NCI-H2107 (cell line): ENCODE results near the gene CENATAC.
A peak's percentile ranks its signal among the peaks of the same experiment; 100 is the strongest.
"Not testable (repeated sequence)": the region's sequence is repeated elsewhere in the genome, so short reads cannot be mapped to it uniquely, and the experiment has no call there.

Experiments used
- DNase-seq: peaks from one replicate; lab custom pipeline; 2025; lab: John Stamatoyannopoulos, UW

CENATAC gene, protein sequence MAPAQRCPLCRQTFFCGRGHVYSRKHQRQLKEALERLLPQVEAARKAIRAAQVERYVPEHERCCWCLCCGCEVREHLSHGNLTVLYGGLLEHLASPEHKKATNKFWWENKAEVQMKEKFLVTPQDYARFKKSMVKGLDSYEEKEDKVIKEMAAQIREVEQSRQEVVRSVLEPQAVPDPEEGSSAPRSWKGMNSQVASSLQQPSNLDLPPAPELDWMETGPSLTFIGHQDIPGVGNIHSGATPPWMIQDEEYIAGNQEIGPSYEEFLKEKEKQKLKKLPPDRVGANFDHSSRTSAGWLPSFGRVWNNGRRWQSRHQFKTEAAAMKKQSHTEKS

DNA sequence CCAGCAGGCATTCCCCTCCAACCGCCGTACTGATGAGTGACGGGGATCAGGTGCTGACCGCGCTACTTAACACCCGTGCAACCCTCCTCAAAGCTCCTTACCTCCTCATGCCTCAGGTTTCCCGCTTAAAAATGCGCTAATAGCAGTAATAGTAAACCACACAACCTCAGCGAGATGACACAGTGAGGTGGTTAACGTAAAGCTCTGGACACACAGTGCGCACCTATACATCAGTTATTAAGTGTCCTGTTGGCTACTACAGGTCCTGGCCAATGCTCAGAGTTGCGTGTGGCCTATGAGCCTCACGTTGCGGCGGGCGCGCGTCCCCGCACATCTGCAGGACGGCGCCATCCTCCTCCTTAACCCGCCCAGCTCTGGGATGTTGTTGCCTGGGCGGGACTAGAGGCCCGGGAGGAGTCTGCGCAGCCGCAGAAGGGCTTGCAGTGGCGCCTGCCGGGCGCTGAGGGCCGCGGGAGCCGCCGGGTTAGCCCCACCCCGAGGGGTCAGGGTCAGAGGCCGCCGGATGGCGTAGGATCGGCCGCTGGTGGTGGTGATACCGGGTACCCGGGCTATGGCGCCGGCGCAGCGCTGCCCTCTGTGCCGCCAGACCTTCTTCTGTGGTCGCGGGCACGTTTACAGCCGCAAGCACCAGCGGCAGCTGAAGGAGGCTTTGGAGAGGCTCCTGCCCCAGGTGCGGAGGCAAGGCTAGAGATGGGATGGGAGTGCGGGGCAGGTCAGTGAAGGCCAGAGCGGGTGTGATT, at the start of gene CENATAC:
CENATAC (plus strand) TSS at position 512 of the 761 bp plus-strand sequence; CDS start at position 572, 60 bp downstream.
- peak; percentile 55 for DNase-seq

DNA sequence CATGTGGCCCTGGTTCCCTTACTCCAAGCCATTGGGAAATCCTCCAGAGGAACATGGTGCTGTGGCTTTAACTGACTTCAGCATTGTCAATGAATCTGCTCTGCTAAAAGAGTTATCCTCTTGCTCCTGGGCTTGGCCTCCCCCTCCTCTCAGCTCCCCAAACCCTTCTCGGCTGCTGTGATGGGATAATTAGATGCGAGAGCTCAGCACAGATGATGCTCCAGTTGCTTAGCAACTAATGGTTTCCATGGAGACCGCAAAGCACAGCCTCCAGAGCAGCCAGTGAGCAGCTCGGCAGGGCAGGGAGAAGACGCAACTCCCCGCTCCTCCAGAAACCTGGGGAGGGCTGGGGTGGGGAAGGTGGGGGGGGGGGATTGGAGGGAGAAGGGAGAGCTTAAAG, 44.7 kb upstream of the CENATAC start:
- no peak for DNase-seq

DNA sequence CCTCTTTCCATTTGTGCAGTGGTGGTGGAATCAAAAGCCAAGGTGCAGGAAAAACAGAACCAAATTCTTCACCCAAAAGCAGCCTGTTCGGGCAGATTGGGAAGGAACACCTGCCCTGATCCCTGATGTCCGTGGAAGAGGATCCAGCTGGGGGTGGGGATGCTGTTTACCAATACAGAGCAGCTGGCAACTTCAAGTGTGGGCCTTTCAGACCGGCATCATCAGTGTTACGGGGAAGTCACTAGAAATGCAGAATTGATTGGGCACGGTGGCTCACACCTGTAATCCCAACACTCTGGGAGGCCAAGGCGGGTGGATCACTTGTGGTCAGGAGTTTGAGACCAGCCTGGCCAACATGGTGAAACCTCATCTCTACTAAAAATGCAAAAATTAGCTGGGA, 44.0 kb upstream of the CENATAC start:
- not testable (repeated sequence) for DNase-seq

DNA sequence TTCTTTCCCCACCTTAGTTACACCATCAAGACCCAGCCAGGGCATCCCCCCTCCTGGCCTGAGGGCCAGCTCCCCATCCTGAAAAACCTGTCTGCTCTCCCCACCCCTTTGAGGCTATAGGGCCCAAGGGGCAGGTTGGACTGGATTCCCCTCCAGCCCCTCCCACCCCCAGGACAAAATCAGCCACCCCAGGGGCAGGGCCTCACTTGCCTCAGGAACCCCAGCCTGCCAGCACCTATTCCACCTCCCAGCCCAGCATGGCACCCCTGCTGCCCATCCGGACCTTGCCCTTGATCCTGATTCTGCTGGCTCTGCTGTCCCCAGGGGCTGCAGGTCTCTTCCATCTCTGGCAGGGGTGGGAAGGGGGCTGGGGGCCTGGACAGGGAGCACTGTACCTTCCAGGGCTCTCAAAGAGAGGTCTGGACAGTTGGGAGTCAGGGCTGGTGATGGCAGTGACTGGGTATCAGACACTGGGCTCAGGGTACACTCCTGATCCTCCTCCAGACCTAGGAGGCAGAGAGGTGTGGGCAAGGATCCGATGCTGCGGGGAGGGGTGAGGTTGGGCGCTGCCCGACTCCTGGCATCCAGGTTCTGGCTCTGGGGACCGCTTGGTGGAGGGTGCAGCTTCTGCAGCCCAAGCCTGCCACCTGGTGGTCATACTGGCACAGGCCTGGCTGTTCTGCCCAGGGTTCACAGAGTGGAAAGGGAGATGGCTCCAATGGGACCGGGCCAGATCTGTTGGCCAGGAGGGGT, 41.7 kb upstream of the CENATAC start, which contains the start of gene UPK2:
UPK2 (plus strand) TSS at position 205 of the 753 bp plus-strand sequence; CDS start at position 258, 53 bp downstream.
- peak; percentile 71 for DNase-seq

DNA sequence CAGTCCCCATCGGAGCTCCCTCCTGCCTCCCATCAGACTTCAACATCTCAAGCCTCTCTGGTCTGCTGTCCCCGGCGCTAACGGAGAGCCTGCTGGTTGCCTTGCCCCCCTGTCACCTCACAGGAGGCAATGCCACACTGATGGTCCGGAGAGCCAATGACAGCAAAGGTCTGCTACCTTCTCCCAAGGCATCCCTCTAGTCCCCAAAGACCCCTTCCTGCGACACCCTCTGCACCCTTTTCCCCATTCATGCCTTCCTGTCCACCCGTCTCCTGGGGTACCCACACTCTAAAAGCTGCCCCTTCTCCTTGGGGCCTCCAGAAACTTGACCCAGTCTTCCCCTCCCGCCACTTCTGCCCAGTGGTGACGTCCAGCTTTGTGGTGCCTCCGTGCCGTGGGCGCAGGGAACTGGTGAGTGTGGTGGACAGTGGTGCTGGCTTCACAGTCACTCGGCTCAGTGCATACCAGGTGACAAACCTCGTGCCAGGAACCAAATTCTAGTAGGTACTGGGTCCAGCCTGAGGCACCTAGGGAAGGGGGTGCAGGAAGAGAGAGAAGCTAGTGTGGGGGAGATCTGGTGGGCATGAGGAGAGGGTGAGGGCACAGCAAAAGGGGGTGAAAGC, 41.0 kb upstream of the CENATAC start:
- DNase-seq, result no peak

DNA sequence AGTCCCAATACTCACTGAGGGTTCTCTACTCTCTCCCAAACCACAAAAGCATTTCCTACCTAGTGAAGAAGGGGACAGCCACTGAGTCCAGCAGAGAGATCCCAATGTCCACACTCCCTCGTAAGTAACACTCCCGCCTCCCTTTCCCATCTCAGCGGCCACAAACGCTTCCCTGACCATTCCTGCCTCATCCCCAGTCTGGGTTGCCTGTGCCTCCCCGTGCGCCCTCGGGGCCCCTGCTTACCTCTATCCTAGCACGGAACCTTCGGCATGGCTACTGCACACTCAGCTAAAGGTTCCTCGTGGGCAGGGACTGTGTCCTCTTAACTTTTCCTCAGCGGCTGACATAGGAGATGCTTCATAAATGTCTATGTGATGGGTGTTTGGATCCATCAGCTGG, 40.4 kb upstream of the CENATAC start:
- DNase-seq, result no peak

DNA sequence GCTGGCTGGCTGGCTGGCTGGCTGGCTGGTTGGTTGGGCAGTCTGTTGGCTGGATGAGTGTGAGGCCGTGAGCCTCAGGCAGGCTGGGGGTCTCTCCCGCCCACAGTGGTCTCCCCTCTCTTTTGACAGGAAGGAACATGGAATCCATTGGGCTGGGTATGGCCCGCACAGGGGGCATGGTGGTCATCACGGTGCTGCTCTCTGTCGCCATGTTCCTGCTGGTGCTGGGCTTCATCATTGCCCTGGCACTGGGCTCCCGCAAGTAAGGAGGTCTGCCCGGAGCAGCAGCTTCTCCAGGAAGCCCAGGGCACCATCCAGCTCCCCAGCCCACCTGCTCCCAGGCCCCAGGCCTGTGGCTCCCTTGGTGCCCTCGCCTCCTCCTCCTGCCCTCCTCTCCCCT, 40.0 kb upstream of the CENATAC start:
- no peak for DNase-seq

DNA sequence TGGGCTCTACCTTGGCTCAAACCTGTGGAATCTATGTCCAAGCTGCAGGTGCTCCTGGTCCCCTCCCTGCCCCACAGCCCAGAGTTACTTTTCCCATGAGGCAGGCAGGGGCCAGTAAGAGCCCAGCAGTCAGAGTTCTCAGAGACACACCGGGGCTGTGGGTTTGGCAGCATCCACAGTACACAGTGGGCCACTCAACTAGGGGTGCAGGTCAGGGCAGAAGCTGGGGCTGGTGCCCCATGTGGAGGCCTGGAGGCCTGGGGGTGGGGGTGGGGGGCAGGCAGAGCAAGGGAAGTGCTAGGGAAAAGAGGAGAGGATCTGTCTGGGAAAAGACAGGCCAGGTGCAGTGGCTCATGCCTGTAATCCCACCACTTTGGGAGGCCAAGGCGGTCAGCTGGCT, 39.4 kb upstream of the CENATAC start:
- no peak for DNase-seq

DNA sequence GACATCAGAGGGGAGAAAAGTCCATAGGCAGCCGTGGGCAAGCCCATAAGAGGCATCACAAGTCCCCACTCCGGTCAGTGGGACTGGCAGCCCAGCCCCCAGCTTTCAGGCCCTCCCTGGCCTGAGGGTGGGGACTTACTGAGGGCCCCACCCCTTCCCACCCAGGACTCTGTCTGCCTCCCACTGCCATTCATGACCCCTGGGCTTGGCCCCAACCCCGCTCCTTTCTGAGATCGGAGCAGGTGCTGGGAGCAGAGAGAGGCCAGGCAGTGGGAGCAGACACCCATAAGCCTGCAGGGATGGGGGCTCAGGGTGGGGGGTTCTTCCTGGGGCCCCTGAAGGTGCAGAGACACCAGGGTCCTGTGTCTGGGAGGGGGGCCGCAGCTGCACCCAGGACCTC, 36.7 kb upstream of the CENATAC start:
- no peak for DNase-seq

DNA sequence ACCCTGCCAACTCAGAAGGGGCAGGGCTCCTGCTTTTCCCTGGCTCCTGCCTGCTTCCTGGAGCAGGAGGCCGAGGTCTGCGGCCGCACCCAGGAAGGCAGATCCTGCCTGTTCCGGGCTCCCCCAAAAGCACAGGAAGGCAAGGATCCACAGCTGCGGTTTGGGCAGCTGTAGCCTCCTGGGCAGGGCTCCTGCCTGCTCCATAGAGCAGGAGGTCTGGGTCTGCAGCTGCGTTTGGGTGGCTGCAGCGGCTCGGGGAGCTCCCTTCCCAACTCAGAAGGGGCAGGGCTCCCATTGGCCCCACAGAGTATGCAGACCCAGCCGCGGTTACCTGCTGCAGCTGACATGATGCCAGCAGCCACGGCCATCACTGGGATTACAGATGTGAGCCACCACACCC, 36.3 kb upstream of the CENATAC start:
- no peak for DNase-seq

DNA sequence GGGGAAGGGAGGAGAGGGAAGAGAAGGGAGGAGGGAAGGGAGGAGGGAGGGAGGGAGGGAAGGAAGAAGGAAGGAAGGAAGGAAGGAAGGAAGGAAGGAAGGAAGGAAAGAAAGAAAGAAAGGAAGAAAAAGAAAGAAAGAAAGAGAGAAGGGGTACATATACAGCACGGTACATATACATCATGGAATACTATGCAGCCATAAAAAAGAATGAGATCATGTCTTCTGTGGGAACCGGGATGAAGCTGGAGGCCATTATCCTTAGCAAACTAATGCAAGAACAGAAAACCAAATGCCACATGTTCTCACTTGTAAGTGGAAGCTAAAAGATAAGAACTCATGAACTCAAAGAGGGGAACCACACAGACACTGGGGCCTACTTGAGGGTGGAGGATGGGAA, 28.4 kb upstream of the CENATAC start:
- DNase-seq, result not testable (repeated sequence)

DNA sequence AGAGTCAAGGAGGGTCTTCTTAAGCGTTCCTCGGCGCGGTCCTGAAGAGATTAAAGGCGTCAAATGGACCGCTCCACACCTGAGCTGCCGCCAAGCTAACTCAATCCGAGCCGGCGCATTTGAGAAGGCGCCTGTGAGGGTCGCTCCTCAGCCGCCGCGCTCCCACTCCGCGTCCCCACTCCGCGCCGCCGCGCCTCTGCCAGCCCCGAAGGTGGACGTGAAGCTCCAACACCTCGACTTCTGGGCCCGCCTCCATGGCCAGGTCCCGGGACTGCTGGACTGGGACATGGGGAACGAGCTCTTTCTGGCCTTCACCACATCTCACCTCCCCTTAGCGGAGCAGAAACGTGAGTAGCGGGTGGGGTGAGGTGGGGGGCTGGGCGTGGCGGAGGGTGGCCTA, 26.3 kb upstream of the CENATAC start, which contains the start of gene FOXR1:
FOXR1 (plus strand) TSS at position 116 of the 400 bp plus-strand sequence; CDS start at position 287, 171 bp downstream.
- DNase-seq, result no peak

DNA sequence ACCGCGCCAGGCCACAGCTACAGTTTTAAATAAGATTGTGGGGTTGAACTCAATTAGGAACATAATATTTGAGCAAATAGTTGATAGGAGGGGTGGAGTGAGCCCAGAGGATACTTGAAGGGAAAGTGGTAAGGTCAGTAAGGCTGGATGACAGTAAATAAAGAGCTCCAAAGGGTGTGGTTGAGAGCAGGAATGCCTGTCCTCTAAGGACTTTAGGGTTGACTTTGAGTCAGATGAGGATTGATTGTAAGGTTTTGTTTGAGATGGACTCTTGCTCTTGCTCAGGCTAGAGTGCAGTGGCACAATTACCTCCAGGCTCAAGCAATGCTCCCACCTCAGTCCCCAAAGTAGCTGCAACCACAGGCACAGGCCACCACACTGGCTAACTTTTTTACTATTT, 24.0 kb upstream of the CENATAC start:
- no peak for DNase-seq

DNA sequence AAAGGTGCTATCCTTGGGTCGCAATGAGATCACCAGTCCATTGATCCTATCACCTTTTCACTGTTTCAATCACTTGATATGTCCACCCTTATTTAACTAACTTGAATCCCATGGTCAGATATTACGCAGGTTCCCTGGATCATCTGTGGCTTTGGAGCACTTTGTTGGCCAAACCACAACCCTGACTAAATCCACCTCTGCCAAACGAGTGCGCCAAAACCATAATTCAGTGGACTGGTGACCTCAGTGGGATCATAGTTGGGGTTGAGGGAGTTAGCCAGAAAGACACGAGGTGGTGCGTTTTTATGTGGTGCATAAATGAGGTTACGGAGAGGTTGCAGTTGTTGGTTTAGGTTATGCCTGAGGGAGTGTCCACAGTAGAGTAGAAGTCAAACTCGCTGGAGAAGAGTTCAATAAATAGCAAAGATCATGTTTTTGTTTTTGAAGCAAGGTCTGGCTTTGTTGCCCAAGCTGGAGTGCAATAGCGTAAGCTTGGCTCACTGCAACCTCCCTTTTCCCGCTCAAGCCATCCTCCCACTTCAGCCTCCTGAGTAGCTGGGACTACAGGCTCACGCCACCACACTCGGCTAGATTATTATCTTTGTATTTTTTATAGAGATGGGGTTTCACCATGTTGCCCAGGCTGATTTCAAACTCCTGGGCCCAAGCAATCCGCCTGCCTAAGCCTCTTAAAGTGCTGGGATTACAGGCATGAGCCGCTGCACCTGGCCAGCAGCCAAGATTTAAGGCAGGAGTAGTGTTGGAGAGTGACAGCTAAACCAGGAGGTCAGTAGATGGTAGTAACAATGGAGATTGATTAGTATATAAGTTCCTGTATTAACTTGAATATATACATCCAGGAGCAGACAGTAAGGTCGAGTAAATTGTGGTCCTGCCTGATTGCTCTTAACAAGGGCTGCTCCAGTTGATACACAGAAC, 21.9 kb upstream of the CENATAC start:
- no peak for DNase-seq

DNA sequence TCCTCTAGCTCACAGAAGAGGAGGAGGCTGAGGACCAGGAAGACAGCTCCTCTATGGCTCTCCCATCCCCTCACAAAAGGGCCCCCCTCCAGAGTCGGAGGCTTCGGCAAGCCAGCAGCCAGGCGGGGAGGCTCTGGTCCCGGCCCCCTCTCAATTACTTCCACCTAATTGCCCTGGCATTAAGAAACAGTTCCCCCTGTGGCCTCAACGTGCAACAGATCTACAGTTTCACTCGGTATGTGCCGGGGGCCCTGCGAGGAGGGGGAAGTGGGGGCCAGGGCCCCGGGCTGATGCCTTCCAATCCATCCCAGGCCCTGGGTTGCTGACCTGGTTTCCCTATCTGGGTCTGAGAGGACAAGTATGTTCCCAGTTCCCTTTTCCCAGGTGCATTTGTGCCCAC, 18.5 kb upstream of the CENATAC start:
- DNase-seq, result no peak

DNA sequence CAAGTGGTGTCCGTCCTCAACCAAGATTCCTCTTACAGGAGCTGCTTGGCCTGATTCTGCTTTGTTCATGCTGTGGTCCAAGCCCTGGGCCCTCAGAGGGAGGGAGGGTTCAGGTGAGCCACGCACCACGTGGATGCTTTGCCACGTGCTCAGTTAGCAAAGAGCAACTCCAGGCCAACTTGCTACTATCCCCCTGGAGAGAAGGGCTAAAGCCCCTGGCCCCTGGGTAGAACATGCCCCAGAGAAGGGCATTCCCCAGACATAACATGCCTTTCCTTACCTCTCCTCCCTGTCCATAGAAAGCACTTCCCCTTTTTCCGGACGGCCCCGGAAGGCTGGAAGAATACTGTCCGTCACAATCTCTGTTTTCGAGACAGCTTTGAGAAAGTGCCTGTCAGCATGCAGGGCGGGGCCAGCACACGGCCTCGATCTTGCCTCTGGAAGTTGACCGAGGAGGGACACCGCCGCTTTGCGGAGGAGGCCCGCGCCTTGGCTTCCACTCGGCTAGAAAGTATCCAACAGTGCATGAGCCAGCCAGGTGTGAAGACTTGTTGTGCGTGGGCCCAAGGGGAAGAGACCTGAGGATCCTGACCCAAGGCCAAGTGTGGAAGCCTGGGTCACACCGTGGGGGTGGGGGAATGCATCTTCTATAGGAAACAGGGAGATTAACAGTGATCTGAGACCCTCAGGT, 17.6 kb upstream of the CENATAC start:
- no peak for DNase-seq

DNA sequence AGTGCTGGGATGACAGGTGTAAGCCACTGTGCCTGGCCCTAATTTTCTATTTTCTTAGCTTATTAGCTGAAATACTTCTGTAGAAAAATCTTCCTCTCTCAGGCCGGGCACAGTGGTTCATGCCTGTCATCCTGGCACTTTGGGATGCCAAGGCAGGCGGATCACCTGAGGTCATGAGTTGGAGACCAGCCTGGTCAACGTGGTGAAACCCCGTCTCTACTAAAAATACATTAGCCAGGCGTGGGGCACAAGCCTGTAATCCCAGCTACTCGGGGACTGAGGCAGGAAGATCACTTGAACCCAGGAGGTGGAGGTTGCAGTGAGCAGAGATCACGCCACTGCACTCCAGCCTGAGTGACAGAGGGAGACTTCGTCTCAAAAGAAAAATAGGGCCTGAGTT, 13.6 kb upstream of the CENATAC start:
- DNase-seq, result not testable (repeated sequence)

DNA sequence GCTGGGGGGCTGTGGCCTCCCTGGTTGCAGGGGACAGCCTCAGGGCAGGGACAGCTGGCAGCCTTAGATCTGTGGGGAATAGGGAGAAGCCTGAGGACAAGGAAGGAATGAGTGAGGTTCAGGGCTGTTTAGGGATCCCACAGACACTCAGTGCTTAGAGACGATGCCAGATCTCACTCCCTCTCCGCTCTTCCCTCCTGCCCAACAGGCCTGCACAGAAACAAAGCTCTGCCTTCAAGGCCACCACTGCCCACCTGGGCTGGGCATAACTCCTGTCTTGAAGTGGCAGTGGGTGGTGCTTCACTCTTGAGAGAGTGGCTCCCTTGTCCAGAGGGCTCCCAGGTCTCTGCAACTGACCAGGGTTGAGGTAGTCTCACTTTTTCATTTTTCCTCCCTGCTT, 13.1 kb upstream of the CENATAC start:
- DNase-seq, result no peak

DNA sequence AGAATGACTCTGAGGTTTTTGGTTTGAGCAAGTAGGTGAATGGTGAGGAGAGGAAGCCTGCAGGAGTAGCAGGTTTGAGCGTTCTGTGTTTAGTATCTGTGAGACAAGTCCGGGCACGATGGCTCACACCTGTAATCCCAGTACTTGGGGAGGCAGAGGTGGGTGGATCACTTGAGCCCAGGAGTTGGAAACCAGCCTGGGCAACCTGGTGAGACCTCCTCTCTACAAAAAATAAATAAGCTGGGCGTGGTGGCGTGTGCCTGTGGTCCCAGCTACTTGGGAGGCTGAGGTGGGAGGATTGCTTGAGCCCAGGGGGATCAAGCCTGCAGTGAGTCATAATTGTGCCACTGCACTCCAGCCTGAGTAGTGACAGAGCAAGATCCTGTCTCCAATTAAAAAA, 9.7 kb upstream of the CENATAC start:
- no peak for DNase-seq

DNA sequence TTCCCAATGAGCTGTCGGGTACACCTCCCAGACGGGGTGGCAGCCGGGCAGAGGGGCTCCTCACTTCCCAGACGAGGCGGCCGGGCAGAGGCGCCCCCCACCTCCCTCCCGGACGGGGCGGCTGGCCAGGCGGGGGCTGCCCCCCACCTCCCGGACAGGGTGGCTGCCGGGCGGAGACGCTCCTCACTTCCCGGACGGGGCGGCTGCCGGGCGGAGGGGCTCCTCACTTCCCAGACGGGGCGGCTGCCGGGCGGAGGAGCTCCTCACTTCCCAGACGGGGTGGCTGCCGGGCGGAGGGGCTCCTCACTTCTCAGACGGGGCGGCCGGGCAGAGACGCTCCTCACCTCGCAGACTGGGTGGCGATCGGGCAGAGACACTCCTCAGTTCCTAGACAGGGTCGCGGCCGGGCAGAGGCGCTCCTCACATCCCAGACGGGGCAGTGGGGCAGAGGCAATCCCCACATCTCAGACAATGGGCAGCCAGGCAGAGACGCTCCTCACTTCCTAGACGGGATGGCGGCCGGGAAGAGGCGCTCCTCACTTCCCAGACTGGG, 6.4 kb upstream of the CENATAC start:
- not testable (repeated sequence) for DNase-seq
